ENCODE results near the gene RASA3.

- TF ChIP-seq CTCF (conservative IDR thresholded peaks at IDR 0.05) (no peak), EZH2 (IDR thresholded peaks at IDR 0.05; ENCODE audit: low read depth) (no peak)
Observed at GRCh38 chr13:114103801-114104654, 28.4 kb downstream of the RASA3 start.
